Natural killer cell (primary cell): ENCODE results near the gene FARS2. TPM values are rescaled to one million over a fixed set of nuclear protein-coding genes. Genes with fewer than 3 reads are reported as not detected.

ENCODE experiments used
- ATAC-seq, 3 donors: fragments of 150-1000 bp in 2 of 3; fragments of 200-7000 bp in 1 of 3; cut with Tn5 transposase; 1 replicate in 1 of 3; 2 replicates in 2 of 3; pipeline ENCODE4 v1.10.0; 2021; ENCODE audit warnings: mild to moderate bottlenecking in 2 of 3, moderate library complexity in 2 of 3
- DNase-seq, 2 donors: peaks; one replicate each; pipeline versions ENCODE4 v3.0.0 to v3.0.0-alpha.2; 2013 to 2021; ENCODE audit warnings: mixed read lengths in 1 of 2
- H3K27ac ChIP-seq: one replicate; pipeline ENCODE4 v1.5.1; 2013; ENCODE audit warnings: mild to moderate bottlenecking, low read length
- H3K27me3 ChIP-seq: one replicate; pipeline ENCODE4 v1.6.1; 2013; ENCODE audit warnings: low read length; ENCODE audit not compliant: control insufficient read depth, insufficient read depth
- H3K36me3 ChIP-seq: one replicate; pipeline ENCODE4 v1.6.1; 2013; ENCODE audit warnings: low read length; ENCODE audit not compliant: control insufficient read depth, insufficient read depth
- H3K4me1 ChIP-seq: one replicate; pipeline ENCODE4 v1.6.1; 2013; ENCODE audit warnings: low read length; ENCODE audit not compliant: control insufficient read depth, insufficient read depth
- H3K4me3 ChIP-seq: one replicate; pipeline ENCODE4 v1.5.1; 2013; ENCODE audit warnings: low read length
- H3K9me3 ChIP-seq: one replicate; pipeline ENCODE4 v1.6.1; 2013; ENCODE audit warnings: low read length; ENCODE audit not compliant: control insufficient read depth, insufficient read depth
- H3K27ac Mint-ChIP-seq, 2 donors: one replicate each; pipeline ENCODE4 v1.8.0; 2022; ENCODE audit warnings: mild to moderate bottlenecking in 2 of 2, mixed read lengths in 2 of 2, moderate library complexity in 1 of 2
- H3K27me3 Mint-ChIP-seq, 2 donors: one replicate each; pipeline ENCODE4 v1.8.0; 2022; ENCODE audit warnings: low read depth in 2 of 2, mixed read lengths in 2 of 2
- H3K36me3 Mint-ChIP-seq: one replicate; pipeline ENCODE4 v1.8.0; 2022; ENCODE audit warnings: mixed read lengths
- H3K4me1 Mint-ChIP-seq, 2 donors: one replicate each; pipeline ENCODE4 v1.8.0; 2022; ENCODE audit warnings: mixed read lengths in 2 of 2
- H3K4me3 Mint-ChIP-seq: one replicate; pipeline ENCODE4 v1.8.0; 2022; ENCODE audit warnings: mild to moderate bottlenecking, moderate library complexity, mixed read lengths
- H3K9me3 Mint-ChIP-seq, 2 donors: one replicate each; pipeline ENCODE4 v1.8.0; 2022; ENCODE audit warnings: mixed read lengths in 2 of 2
- CTCF ChIP-seq: fragments of 200-600 bp; IDR thresholded peaks from one replicate; pipeline ENCODE4 v1.8.0; 2022; ENCODE audit warnings: antibody characterized with exemption
- WGBS: methylation state at CpG from one replicate; pipeline ENCODE4 v1.1.7; 2013; ENCODE audit warnings: missing lambda C conversion rate; ENCODE audit not compliant: insufficient coverage; 5-methylcytosine and 5-hydroxymethylcytosine counted together
- intact Hi-C: fragments of 100-400 bp; cut with micrococcal nuclease; formaldehyde crosslinking; loops from one replicate; pipeline ENCODE4 v1.14.2; 2022
- total RNA-seq, 4 donors: library from RNA; stranded (reverse); fragments of 120-200 nt in 1 of 4; gene quantifications; one replicate each; pipeline versions ENCODE4 v1.2.3 to v1.2.4, GENCODE V29; 2013 to 2022

The FARS2 gene
- total RNA-seq, 3 donors from 2014 or later (not counting 1 experiment from before 2014, with no cell fraction given), result 15.3 to 24.8 (median 22.7) TPM

- no peaks in the 10 kb centered on the region for H3K9me3 Mint-ChIP-seq
- H3K4me3 Mint-ChIP-seq, result peak overlapping the region; percentile 74
- H3K4me1 Mint-ChIP-seq, result peaks cover 29 to 30% of the 10 kb centered on the region in 2 donors
- intact Hi-C loops, result loop anchor here (2.0 kb wide), 1 partner anchor 108 kb away; no protein-coding TSS in a partner anchor
- ATAC-seq, result peak; percentile 76 to 91 (median 86)
- TF ChIP-seq CTCF, result no peak
- peak overlapping the region; percentile 16 for H3K27ac ChIP-seq
- H3K4me1 ChIP-seq, result peaks cover 6% of the 10 kb centered on the region
- WGBS, result 40% methylated on average over 6 of the region's 7 CpGs
- H3K27me3 ChIP-seq, result no peaks in the 10 kb centered on the region
- no peaks in the 10 kb centered on the region for H3K27me3 Mint-ChIP-seq
- H3K36me3 ChIP-seq, result no peaks in the 10 kb centered on the region
- H3K27ac Mint-ChIP-seq, result peak overlapping the region; percentile 80 to 81
- DNase-seq, result peak in 1 of 2 donors; percentile 37
- no peaks in the 10 kb centered on the region for H3K36me3 Mint-ChIP-seq
- H3K4me3 ChIP-seq, result no peak overlapping the region
- no peaks in the 10 kb centered on the region for H3K9me3 ChIP-seq
These were observed 365.6 kb downstream of the FARS2 start for GRCh38 chr6:5626727-5627426.

GRCh38 chr6:5630636-5631035 lies 369.3 kb downstream of the FARS2 start:
- Mint-ChIP-seq H3K27me3 (no peaks in the 10 kb centered on the region), H3K36me3 (no peaks in the 10 kb centered on the region), H3K4me3 (no peak overlapping the region), H3K9me3 (no peaks in the 10 kb centered on the region), H3K4me1 (peaks cover 31% of the 10 kb centered on the region in 2 donors), H3K27ac (no peak overlapping the region)
- no peaks in the 10 kb centered on the region for H3K36me3 ChIP-seq
- no peak overlapping the region for H3K27ac ChIP-seq
- H3K9me3 ChIP-seq, result no peaks in the 10 kb centered on the region
- H3K4me1 ChIP-seq, result peaks cover 6% of the 10 kb centered on the region
- 85% methylated on average over 5 of the region's 5 CpGs for WGBS
- H3K27me3 ChIP-seq, result no peaks in the 10 kb centered on the region
- DNase-seq, result no peak
- TF ChIP-seq CTCF, result no peak
- H3K4me3 ChIP-seq, result no peak overlapping the region
- no peak for ATAC-seq
- intact Hi-C loops, result no loop called here

DNA sequence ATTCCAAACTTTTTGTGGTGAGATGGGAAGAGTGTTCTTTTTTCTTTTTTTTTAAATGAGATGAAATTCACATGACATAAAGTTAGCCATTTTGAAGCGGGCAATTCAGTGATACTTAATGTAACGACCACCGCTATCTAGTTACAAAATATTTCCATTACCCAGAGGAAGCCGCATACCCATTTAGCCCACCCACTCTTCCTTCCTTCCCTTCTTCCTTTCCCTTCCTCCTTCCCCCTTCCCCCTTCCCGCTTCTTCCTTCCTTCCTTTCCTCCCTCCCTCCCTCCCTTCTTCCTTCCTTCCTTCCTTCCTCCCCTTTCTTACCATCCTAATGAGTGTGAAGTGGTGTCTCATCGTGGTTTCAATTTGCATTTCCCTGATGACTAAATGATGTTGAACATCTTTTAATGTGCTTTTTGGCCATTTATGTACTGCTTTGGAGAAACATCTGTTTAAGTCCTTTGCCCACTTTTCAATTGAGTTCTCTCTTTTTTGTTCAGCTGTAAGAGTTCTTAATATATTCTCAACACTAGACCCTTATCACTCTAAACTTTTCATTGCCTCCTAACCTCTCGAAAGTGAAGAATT lies 371.1 kb downstream of the FARS2 start:
- 73% methylated on average over 7 of the region's 7 CpGs for WGBS
- Mint-ChIP-seq H3K4me1 (peaks cover 14 to 16% of the 10 kb centered on the region in 2 donors), H3K36me3 (no peaks in the 10 kb centered on the region), H3K27me3 (no peaks in the 10 kb centered on the region), H3K9me3 (no peaks in the 10 kb centered on the region), H3K4me3 (no peak overlapping the region), H3K27ac (no peak overlapping the region)
- ATAC-seq (no peak), DNase-seq (no peak)
- Histone ChIP-seq H3K27me3 (no peaks in the 10 kb centered on the region), H3K36me3 (no peaks in the 10 kb centered on the region), H3K4me1 (no peaks in the 10 kb centered on the region), H3K9me3 (no peaks in the 10 kb centered on the region), H3K27ac (no peak overlapping the region), H3K4me3 (no peak overlapping the region)
- TF ChIP-seq CTCF, result no peak
- intact Hi-C loops, result no loop called here
